Smooth muscle cell of the brain vasculature (primary cell): ENCODE data around the gene RND2.

Source experiments
- DNase-seq: peaks from one replicate; pipeline ENCODE4 v3.0.0-alpha.2; 2012; ENCODE audit warnings: low read depth, low spot score

Gene RND2

DNA sequence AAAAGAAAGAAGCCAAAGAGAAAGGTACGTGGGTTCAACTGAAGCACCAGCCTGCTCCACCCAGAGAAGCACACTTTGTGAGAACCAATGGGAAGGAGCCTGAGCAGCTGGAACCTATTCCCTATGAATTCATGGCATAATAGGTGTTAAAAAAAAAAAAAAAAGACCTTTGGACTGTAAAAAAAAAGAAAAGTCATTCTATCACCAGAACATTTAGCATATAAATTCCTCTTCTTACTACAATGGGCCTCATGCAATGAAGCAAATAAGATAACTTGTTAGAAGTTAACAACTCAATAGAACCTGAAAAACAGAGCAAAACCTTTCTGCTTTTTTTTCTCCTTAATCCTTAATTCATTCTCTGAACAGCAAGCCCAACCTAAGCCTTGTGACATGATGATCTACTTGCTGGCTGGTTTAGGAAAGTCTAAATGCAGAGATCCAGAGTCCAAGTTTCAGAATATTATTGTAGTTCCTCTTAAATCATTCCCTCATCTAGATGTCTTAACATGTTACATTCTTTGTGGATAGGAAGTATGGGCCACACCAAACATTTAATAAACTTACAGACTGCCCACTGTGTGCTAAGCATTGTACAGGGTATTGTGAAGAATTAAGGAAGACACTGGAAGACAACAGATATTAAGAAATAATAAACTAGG lies 54.7 kb downstream of the RND2 start:
- DNase-seq, result no peak
